NCI-H1930 (cell line): ENCODE measurements around the gene PHC2.

Experiments
- DNase-seq, 2 experiments: peaks; one replicate each; lab custom pipeline; 2025; lab: John Stamatoyannopoulos, UW

PHC2 gene

DNA sequence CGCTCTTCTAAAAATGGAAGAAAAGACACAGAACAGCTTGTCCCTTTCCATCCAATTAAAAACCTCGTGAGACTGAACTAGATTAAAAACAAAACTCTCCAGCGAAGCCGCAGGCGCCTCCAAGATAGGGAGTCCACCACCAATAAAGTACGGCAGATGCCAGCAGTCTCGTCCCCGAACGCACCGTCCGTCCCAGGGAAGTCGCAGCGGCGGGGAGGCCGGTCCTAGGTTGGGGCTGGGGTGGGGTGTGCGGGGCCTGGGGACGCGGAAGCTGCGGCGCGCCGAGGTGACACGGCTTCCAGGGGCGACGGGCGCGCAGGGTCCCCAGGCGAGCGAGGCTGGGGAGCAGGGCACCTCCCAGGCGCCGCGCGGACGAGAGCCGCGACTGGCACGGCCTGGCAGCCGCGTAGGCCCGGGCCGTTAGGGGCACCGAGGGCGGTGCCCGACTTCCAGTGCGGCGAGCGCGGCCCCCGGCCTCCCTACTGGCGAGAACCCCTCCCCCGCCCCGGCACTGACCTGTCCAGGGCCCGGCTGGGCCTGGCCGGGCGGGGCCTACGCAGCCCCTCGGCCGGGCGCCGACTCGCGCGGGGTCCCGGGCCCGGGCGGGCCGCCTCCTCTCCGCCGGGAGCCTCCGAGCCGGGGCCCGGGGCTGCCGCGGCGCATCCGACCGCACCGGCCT lies 81.7 kb downstream of the PHC2 start:
- DNase-seq = no peak

DNA sequence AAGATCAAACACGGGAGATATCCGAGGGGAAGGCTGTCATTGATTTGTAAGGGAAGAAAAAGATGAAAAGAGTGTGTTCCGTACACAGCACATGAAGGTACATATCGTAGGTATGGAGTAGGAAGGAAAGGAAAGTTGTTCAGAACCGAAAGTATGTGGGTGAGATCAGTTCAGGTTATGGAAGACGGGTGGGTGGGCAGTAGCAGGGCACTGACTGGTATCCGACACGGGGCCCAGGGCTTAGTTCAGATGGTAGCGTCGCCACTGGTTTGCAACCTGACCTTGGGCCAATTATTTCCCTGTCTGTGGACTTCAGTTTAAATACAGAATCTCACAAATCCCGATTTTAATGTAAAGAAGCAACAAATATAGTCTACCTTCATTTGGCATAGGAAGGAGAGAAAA lies 82.2 kb downstream of the PHC2 start:
- no peak for DNase-seq

DNA sequence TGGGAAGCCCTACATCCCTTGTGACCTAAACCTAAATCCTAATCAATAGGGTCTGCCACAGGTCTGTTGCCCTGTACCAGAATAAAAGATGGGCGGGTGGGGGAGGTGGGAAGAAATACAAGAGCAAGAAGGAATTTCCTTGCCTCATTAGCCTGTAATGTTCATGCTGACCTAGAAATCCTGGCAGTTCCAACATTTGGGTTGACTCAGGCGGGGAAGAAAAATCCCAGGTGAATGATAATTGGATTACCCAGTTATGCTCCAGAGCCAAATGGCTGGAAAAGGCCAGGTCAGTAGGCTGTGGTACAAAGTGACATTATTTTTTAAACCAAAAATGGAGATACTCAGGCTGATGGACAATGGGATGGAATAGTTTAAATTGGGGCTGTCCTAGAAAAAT lies 82.7 kb downstream of the PHC2 start:
- DNase-seq = no peak

DNA sequence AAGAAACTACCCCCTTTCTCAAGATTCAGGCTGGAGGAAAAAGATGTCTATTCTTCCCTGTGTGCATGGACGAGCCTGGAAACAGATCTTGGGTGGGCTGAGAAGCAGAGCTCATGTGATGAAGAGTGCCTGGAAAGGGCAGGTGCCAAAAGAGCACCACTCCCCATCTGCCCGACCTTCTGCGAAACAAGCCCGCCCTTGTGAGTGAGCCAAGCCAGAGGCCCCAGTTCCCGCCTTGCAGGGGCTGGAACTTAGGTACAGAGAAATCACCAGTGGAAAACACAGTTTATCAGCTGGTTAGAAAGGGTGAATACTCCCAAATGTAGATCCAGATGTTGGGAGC lies 83.3 kb downstream of the PHC2 start:
- no peak for DNase-seq

DNA sequence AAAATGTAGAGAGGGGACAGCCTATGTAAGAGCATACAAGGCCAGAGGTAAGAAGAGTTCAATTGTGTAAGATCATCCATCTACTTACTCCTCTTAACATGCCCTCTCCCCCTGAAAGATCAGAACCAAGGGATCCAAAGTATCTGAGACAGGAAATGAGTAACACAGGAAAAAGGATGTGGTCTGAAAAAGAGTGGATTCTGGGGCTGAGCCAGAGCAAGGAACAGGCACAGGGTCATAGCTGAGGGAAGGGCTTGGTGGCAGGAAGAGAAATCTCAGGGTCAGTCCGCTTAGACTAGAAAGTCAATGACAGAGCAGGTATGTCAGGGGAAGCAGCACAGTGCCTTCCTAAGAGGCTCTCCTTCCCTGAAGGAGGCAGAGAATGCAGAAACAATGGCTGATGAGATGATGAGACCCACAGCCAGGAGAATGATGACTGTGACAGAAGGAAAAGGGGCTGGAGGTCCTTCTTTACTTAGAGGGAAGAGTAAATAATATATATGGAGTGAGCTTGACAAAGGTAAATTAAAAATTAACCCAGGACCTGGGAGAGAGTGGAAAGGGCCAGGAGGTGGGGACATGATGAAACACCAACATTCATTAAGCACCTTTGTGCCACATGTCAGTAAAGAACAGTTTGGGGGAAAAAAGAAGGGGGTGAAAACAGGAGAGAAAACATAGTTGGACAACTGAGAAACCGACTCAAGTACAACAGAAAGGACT lies 83.8 kb downstream of the PHC2 start:
- no peak for DNase-seq

DNA sequence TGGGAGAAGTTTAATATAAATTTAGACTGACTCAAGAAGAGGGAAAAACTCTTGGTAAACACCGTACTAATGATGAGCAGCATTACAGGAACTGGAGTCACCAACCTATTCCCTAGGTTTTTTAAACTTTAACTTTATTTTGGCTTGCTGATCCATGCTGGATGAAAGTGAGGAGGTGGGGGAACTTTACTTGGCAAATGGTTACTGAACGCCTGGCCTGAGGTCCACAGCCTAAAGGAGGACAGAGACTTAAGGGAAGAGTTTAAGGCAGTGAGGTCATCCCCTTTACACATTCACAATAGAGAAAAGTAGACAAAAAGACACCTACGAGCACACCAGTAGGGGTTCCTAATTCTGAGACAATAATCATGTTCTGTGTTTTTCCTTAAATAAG lies 84.4 kb downstream of the PHC2 start:
- DNase-seq = no peak

DNA sequence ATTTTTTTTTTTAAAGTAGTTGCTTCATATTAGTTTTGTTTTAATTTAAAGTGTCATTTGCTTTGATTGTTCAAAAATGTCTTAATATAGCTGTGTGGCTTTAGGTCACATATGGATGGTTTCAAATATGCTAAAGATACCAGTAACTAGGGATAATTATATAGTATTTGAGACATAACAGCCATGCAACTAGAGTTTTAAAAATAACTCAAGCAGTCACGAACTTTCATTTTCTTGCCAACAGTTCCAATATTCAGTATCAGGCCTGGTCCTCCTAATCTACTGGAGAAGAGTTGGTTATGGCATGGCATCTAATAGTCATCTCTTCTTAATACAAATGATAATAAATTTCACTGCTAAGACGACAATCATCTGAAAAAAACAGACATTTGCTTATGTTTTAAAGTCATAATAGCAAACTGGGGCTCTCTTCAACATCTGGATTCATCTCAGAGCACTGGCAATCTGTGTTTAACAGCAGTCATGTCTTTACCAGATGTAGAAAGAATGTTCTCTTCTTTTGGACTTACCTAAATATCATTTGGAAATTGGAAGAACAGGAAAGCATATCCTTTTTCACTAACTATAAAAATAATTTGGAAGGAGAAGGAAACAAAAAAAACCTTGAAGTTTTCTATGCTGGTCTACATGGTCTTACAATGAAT lies 85.9 kb downstream of the PHC2 start:
- no peak for DNase-seq

DNA sequence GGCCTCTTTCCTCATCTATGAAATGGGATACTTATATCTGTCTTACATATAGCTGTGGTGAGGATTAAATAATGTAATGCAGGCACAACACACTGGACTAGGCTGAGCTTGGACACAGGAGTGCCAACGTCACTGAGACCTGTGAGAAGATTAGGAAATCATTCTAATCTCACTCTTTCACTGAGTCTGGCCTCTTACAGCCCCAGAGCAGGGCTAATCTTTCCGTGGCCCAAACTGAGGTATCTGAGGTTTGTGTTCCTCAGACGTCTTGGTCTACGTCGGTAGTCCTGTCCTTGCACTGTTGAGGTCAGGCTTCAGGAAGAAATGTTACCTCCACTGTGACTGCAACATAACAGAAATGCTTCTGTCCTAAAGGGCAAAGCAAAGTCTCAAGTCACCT lies 87.4 kb downstream of the PHC2 start:
- DNase-seq = no peak

DNA sequence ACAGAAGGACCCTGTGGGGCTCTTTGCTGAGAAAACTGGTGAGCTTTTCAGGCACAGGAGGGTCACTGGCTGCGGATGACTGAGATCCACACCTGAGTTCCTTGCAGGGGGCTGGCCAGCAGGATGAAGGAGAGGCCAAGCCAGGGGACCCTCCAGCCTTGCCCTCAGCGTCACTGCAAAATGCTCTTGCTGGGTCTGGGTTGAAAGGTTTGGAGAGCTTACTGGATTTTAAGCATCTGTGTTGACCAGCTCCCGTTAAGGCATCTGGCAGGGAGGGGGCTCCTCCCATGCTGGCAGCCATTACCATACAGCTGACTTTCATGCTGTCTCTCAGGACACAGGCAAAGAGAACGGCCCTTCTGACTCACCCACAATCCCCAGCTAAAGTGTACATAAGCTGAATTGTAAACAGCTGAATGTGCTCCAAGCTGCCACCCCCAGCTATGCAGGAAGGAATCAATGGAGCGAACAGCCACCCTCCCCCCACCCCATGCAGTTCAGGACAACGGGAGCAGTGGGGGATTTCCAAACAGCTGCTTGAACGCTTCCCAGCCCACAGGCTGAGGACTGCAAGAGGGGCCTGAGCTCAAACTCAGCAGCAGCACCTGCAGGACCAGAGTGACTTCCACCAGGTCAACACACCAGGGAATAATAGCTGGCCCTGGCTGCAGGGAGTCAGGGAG lies 88.7 kb downstream of the PHC2 start:
- peak; percentile 16 to 70 for DNase-seq

DNA sequence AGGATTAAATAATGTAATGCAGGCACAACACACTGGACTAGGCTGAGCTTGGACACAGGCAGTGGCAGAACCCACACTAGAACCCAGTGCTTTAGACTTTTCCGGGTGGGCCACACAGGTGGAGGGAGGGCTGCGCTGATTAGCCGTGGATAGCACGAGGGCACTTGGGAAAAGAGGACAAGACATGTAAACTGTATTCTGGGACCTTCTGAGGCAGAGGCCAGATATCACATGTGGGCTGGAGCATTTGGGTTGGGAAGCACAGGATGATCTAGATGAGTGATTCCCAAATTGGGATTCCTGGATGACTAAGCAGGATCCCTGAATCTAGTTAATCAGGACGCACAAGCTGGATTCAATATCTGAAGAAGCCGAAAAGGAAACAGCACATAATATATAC lies 89.7 kb downstream of the PHC2 start:
- DNase-seq = no peak

DNA sequence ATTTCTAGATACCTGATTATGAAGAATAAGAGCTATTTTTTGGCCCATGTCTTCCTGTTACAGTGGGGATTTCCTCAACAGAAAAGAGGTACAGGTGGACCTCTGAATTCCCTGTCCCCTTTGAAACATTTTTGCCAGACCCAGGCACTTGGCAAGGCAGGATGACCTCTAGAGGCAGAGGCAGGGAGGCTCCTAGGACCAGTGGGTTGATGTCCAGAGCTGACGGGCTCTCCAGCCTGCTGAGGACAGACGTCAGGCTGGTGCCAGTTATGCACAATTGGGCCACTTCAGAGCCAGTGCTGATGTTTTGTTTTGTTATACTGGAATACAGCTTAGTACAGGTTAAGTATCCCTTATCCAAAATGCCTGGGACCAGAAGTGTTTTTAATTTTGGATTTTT lies 91.5 kb downstream of the PHC2 start:
- DNase-seq = no peak

DNA sequence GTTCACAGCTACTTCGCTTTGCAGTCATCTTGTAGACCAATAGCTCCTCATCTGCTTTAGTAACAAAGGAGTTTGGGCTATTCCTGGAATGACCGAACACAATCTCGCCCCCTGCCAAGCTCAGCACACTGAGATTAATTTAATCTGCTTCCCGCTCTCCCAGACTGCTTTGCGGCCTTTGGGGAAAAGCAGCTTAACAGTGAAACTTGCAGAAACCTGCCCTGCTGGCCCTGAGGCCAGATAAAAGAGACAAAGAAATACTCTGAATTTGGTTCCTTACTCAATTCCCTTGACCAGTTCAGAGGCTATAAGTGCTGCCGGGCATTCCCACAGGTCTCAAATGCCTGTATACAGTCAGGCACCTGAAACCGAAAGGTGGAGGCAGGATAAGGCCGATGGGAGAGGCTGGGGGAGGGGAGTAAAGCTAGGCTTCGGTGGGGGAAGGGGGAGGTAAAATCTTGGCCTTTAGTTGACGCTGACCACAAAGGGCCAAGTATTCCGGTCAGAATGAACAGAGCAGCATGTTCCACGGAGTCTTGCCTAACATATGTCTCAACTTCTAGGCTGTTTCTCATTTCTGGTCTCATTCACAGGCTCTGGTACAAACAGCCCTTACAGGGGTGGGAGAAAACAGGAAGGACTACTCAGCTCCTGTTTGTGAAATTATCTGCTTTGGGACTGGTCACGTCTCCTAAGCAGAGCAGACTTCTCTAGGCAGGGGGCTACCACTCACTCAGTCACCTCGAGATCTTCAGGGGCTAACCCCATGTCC lies 92.3 kb downstream of the PHC2 start:
- DNase-seq = no peak

DNA sequence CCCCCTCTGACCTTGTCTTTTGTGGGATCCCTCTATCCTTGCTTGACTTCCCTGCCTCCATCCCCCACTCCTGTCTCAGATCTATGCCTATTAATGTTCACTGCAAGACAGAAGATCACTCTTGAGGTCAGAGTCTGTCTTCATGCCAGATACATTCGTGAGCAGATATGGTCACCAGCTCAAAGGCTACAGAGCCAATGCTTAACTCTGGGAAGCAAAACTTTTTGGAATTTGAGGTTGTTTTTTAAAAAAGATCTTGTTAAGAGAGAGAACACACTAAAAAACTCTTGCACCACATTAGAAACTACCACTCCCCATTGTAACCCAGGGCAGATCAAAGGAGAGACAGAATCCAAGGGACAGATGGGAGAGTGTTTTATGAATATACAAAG lies 92.9 kb downstream of the PHC2 start:
- no peak for DNase-seq

DNA sequence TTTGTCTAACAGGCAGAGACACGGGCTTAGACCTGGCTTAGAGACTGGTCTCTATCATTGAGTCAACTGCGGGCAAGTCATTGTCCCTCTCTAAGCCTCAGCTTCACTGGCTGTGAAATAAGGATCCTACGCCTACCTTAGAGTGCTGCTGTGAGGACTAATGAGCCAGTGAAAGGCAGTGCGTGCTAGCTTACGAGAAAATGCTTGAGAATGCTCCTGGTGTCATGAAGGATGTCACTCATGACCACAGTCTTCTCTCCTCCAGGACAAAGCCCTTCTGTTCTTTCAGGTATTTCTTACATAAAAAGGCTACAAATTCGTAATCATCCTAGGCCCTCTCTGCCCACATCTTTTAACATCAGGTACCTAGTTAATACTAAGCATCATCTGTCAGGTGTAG lies 93.5 kb downstream of the PHC2 start:
- no peak for DNase-seq

DNA sequence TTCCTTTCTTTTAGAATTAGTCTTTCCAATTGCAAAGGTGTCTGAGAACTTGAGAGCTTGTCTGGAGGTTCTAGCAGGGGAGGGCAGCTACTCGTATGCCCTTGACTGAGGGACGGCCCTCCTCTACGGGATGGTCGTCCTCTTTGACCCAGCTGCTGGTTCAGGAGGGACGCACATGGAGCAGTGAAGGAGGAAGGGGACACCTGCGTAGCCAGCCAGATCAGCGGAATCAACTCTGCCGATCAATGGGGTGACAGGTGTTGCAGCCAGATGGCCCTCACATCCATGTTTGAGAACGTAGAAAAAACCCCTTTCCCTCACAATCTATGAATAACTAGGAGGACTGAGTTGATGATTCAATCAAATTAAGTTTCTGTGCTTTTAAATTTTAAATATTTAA lies 94.3 kb downstream of the PHC2 start:
- DNase-seq = no peak

DNA sequence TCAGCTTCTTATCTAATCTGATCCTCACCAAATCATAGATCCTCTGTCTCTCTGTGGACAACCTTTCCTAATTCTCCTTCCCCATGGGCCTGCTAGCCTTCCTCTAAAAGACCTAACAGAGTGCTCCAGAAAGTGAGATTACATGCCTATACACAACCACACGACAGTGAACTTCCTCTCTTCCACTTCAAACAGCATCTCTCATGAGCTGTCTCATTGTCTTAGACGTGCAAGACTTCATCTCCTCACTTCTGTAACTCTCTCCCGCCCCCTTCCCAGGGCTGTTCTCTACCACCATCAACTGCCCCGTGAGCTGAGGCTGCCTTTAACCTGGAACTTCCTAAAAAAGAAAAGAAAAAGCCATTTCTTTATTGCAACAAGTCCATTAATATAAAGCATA lies 95.9 kb downstream of the PHC2 start:
- no peak for DNase-seq

DNA sequence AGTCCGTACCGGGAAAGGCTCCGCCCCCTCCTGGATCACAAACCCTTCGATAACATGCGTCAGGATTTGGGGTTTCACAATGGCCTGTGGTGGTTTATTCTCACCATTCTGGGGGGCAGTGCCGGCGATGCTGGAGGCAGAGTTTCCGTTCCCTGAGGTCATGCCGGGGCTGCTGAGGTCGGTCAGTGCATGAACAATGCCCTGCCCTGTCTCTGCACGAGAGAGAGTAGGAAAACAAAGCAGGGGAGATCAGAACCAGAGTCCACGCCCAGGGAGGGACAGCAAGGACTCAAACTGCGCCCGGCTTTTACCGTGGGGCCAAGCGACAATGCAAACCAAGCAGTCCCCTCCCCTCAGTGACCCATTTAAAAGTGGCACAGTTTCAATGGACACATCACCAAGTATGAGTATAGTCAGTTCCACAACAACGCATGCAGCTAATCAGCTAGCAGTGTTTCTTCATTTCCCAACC lies 96.8 kb downstream of the PHC2 start:
- no peak for DNase-seq

DNA sequence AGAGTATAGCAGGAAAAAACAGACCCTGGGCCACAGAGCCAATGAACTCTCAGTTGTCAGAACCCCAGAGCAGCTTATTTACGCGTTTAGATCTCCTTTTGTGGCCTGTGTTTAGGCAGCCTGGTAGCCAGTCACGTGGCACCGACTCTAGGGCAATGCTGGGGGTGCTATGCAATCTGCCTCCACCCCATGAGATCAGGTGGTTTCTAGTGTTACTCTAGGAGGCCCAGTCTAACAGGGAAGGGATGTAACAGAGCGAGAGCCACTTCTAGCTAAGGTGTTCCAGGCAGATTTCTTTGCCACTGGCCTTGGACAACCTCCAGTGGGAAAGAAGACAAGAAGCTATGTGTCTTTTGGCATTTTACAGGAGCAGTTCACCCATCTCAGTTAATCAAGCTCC lies 98.0 kb downstream of the PHC2 start:
- no peak for DNase-seq

DNA sequence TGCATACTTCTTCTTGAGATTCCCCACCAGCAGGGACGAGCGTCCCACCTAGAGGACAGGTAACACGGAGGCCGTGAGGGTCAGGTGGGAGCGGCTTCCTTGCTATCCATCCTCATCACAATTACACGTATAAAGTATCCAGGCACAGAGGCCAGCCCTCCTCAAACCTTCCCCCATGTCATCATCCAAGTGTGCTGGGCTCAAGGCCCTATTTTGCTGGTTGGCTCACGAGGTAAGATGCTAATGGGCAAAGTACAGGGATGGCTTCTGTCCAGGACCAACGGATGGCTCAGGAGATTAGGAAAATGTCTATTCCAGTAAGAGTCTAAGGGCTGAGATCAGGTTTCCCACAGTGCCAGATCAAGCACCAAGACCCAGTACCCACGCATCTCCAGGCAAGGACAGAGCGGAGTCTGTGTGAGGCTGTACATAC lies 98.5 kb downstream of the PHC2 start:
- no peak for DNase-seq

DNA sequence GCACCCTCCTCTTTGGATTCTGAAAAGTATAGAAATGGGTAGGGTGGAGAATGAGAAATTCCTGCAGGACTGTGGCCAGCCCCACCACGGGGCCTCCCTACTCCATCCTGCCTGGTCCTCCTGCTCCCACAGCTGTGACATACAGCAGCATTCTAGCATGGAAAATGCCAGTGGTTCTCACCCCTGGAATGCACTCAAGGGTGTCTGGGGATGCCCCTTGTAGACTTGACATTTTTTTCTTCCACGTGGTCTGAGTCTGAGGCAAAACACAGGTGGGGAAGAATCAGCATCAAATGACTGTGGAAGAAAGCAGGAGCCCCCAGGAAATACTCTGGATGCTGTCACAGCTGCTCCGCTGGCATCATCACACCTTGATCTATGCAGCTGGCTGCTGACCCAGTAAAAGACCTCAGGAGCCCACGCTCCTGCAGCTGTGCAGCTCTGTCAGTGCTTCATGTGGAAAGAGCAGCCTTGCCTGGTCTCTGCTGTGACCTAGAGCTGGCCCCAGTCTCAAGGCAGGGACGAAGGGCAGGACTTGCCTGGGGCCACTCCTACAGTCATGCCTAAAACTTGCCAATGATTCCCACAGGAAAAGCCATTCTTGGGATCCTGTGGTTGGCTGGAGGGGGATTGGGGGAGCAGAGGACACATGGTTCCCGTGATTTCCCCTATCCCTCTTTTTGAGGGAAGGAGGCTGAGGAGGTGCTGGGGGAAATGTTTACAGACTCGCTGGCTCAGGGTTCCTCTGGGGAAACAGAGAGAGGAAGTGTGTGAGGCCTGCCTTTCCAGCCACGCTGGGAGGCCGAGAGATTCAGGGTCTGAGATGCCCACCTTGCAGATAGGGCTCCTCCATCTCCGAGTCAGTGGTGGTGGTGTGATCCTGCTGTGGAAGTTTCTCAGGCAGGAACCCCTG lies 99.2 kb downstream of the PHC2 start:
- no peak for DNase-seq

DNA sequence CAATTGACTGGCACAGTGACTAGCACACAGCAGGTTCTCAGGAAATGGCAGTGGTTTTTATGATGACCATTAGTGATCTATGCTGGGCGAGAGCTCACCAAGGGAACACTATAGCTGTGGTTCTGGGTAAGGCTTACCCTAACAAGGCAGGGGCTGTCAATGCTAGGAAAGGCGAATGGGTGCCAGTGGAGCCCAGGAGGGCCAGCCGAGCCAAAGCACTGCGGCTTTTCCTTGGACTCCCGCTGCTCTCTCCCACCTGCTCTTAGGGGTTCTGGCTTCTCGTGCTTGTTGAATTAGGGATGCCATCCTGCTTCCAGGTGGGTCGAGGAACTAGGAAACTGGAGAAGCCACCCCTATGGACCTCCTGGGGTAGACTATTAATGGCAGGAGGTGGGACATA lies 100.0 kb downstream of the PHC2 start:
- DNase-seq = no peak
